Right lobe of liver (tissue), 4 donors: Measurements from ENCODE around the gene CHRND.

Experiments used
- CTCF ChIP-seq, 4 donors: fragments of 200-600 bp in 3 of 4; fragments of 450-650 bp in 1 of 4; IDR thresholded peaks; one replicate each; pipeline versions ENCODE4 v1.5.1 to v1.8.0; 2016 to 2022; ENCODE audit warnings: antibody characterized with exemption in 4 of 4, mild to moderate bottlenecking in 2 of 4
- POLR2A ChIP-seq: fragments of 450-650 bp; IDR thresholded peaks from one replicate; pipeline ENCODE4 v1.6.1; 2017; ENCODE audit warnings: antibody characterized with exemption, mild to moderate bottlenecking
- donor health status: DM: no; HTN: no; CAD: no.
- donor health status: DM: no; HTN: no; CAD: no.
- donor health status: DM: no; HTN: yes; CAD: no.

- TF ChIP-seq CTCF (IDR thresholded peaks at IDR 0.05) (no peak), POLR2A (no peak)
Observed at GRCh38 chr2:232515639-232516038, 10.3 kb upstream of the CHRND start.
